HepG2 (cell line): Measurements from ENCODE around the gene STK10. TPM values are rescaled to one million over a fixed set of nuclear protein-coding genes. Genes with fewer than 3 reads are reported as not detected.

Source experiments
- ATAC-seq: fragments of 200-7000 bp; cut with Tn5 transposase; 3 replicates; pipeline ENCODE4 v1.9.1; 2020; ENCODE audit warnings: mild to moderate bottlenecking, moderate library complexity
- BruUV-seq: library from RNA; stranded (reverse); fragments of 400-500 nt; replicated peaks from 2 replicates; lab custom pipeline; 2021; lab: Mats Ljungman, UMichigan
- CTCF ChIA-PET: fragments of 300-600 bp; formaldehyde crosslinking; extraction: SDS; loops from one replicate; lab custom pipeline; 2021; ENCODE audit warnings: low total read pairs, inconsistent platforms, low intra/inter-chr PET ratio; lab: Yijun Ruan, JAX
- POLR2A ChIA-PET: fragments of 350-600 bp; sonication (Branson Sonifier 250); formaldehyde crosslinking; loops from one replicate; lab custom pipeline; 2020; ENCODE audit warnings: antibody characterized with exemption, inconsistent platforms; lab: Yijun Ruan, JAX
- DNase-seq: peaks from one replicate; pipeline ENCODE4 v3.0.0-alpha.2; 2015; ENCODE audit warnings: low spot score
- FAIRE-seq: peaks from 3 replicates; lab custom pipeline; 2011; peaks lifted over from hg19 to GRCh38; lab: Jason Lieb, UNC
- H2AFZ ChIP-seq: one replicate; pipeline ENCODE4 v1.6.1; 2011; ENCODE audit warnings: low read length, inconsistent platforms
- H3K27ac ChIP-seq: fragments of 300-600 bp; 3 replicates; pipeline ENCODE4 v1.8.0; 2011; ENCODE audit warnings: mixed run types, mild to moderate bottlenecking, mixed read lengths, low read length, inconsistent platforms; ENCODE audit not compliant: insufficient read depth; ENCODE audit errors: extremely low read length
- H3K27me3 ChIP-seq, 2 experiments: fragments of 200-600 bp in 1 of 2; 2 replicates in 1 of 2; 3 replicates in 1 of 2; pipeline versions ENCODE4 v1.6.0 to v1.8.0; 2011; ENCODE audit warnings: low read length in 2 of 2, mild to moderate bottlenecking in 2 of 2, moderate library complexity in 2 of 2, inconsistent platforms in 1 of 2; ENCODE audit not compliant: insufficient read depth in 2 of 2, control insufficient read depth in 1 of 2
- H3K36me3 ChIP-seq, 2 experiments: fragments of 200-600 bp in 1 of 2; replicated peaks in 1 of 2; 2 replicates in 1 of 2; 3 replicates in 1 of 2; pipeline versions ENCODE4 v1.5.1 to v1.8.0; 2011; ENCODE audit warnings: low read length in 2 of 2, inconsistent platforms in 1 of 2; ENCODE audit not compliant: insufficient read depth in 2 of 2, control insufficient read depth in 1 of 2
- H3K4me1 ChIP-seq: 2 replicates; pipeline ENCODE4 v1.5.1; 2012; ENCODE audit warnings: low read length, inconsistent platforms; ENCODE audit not compliant: insufficient read depth
- H3K4me2 ChIP-seq: 2 replicates; pipeline ENCODE4 v1.6.0; 2011; ENCODE audit warnings: low read depth, low read length, inconsistent platforms
- H3K4me3 ChIP-seq, 3 experiments: fragments of 200-600 bp in 1 of 3; sonication (generic), shearing (Covaris generic) in 1 of 3; replicated peaks in 1 of 3; 2 replicates each; pipeline ENCODE4 v1.5.1; 2011 to 2016; ENCODE audit warnings: low read length in 3 of 3, inconsistent platforms in 2 of 3, low read depth in 2 of 3, mild to moderate bottlenecking in 2 of 3, control low read depth in 1 of 3, mixed read lengths in 1 of 3; ENCODE audit not compliant: insufficient read depth in 1 of 3
- H3K79me2 ChIP-seq: one replicate; pipeline ENCODE4 v1.6.1; 2011; ENCODE audit warnings: low read length, inconsistent platforms; ENCODE audit not compliant: insufficient read depth
- H3K9ac ChIP-seq: 2 replicates; pipeline ENCODE4 v1.6.0; 2011; ENCODE audit warnings: mild to moderate bottlenecking, low read depth, low read length, inconsistent platforms; ENCODE audit not compliant: insufficient read depth
- H3K9me3 ChIP-seq: 2 replicates; pipeline ENCODE4 v1.5.1; 2012; ENCODE audit warnings: mild to moderate bottlenecking, low read length
- H4K20me1 ChIP-seq: 2 replicates; pipeline ENCODE4 v1.6.0; 2011; ENCODE audit warnings: inconsistent platforms, mild to moderate bottlenecking, low read length, moderate library complexity; ENCODE audit not compliant: insufficient read depth
- BORCS8-MEF2B ChIP-seq: sonication (generic); formaldehyde crosslinking; IDR thresholded peaks from 2 replicates; pipeline ENCODE4 v1.8.0; 2022; ENCODE audit warnings: mild to moderate bottlenecking, missing genetic modification reagents
- FOSL1 ChIP-seq: sonication (generic); formaldehyde crosslinking; IDR thresholded peaks from 2 replicates; pipeline ENCODE4 v1.9.0; 2021; ENCODE audit warnings: missing genetic modification reagents, borderline replicate concordance
- MEF2D ChIP-seq: sonication (generic); formaldehyde crosslinking; IDR thresholded peaks from 2 replicates; pipeline ENCODE4 v1.5.1; 2020; ENCODE audit warnings: mild to moderate bottlenecking, missing genetic modification reagents
- NFE2L1 ChIP-seq: sonication (generic); formaldehyde crosslinking; IDR thresholded peaks from 2 replicates; pipeline ENCODE4 v1.4.0; 2020; ENCODE audit warnings: missing genetic modification reagents, mild to moderate bottlenecking, borderline replicate concordance
- ZBTB20 ChIP-seq: sonication (generic); formaldehyde crosslinking; IDR thresholded peaks from 2 replicates; pipeline ENCODE4 v1.8.1; 2023; ENCODE audit warnings: missing genetic modification reagents, low read depth, mild to moderate bottlenecking, borderline replicate concordance
- ZNF326 ChIP-seq: sonication (generic); formaldehyde crosslinking; IDR thresholded peaks from 2 replicates; pipeline ENCODE4 v1.4.0; 2020; ENCODE audit warnings: missing genetic modification reagents, borderline replicate concordance
- ZNF737 ChIP-seq: sonication (generic); formaldehyde crosslinking; IDR thresholded peaks from 2 replicates; pipeline ENCODE4 v1.5.0; 2020; ENCODE audit warnings: missing genetic modification reagents, mild to moderate bottlenecking, borderline replicate concordance
- ZNF850 ChIP-seq: sonication (generic); formaldehyde crosslinking; conservative IDR thresholded peaks from 2 replicates; pipeline ENCODE4 v1.9.0; 2021; ENCODE audit warnings: mild to moderate bottlenecking, missing genetic modification reagents
- WGBS: methylation state at CpG from one replicate; pipeline ENCODE4 v1.1.6; 2017; ENCODE audit warnings: low lambda C conversion rate; 5-methylcytosine and 5-hydroxymethylcytosine counted together
- in situ Hi-C: cut with HindIII; loops from 2 replicates; pipeline ENCODE4 v1.10.0; 2017; ENCODE audit warnings: low pct_unique_long_range_greater_than_20kb; ENCODE audit not compliant: extremely low pct_ligation_motif_present
- intact Hi-C: fragments of 100-400 bp; cut with micrococcal nuclease; formaldehyde crosslinking; loops from one replicate; pipeline ENCODE4 v1.10.0; 2022; ENCODE audit not compliant: unreplicated experiment
- polyA plus RNA-seq, 8 experiments: library from polyadenylated mRNA; depleted of rRNA in 3 of 8; stranded (reverse) in 7 of 8; unstranded in 1 of 8; fragments of >200 nt; fragmentation: Illumina TruSeq in 4 of 8; extraction: Trizol in 4 of 8; gene quantifications; 2 replicates each; pipeline versions ENCODE4 v1.2.1 to v1.2.3, GENCODE V29; 2011 to 2016; ENCODE audit warnings: low read depth in 4 of 8, missing spikeins in 1 of 8, mixed read lengths in 1 of 8; ENCODE audit not compliant: insufficient read depth in 1 of 8
- total RNA-seq, 5 experiments: library from RNA; depleted of rRNA; stranded (reverse); fragments of >200 nt; fragmentation: Illumina TruSeq; extraction: Trizol; gene quantifications; 2 replicates each; pipeline ENCODE4 v1.2.3, GENCODE V29; 2016; ENCODE audit warnings: low read depth in 1 of 5
- TF ChIP-seq, protein P1 (sequence below): sonication (generic); formaldehyde crosslinking; IDR thresholded peaks from 2 replicates; pipeline ENCODE4 v1.4.0; 2020; ENCODE audit warnings: missing genetic modification reagents, borderline replicate concordance
- TF ChIP-seq, protein P2 (sequence below): sonication (generic); formaldehyde crosslinking; IDR thresholded peaks from 2 replicates; pipeline ENCODE4 v1.4.0; 2020; ENCODE audit warnings: missing genetic modification reagents, borderline replicate concordance

The STK10 gene
- total and polyA plus RNA-seq, 2 of the 13 experiments (the other 11 are each of a cell fraction or from before 2014, with no cell fraction given): 7.0 to 7.2 TPM

DNA sequence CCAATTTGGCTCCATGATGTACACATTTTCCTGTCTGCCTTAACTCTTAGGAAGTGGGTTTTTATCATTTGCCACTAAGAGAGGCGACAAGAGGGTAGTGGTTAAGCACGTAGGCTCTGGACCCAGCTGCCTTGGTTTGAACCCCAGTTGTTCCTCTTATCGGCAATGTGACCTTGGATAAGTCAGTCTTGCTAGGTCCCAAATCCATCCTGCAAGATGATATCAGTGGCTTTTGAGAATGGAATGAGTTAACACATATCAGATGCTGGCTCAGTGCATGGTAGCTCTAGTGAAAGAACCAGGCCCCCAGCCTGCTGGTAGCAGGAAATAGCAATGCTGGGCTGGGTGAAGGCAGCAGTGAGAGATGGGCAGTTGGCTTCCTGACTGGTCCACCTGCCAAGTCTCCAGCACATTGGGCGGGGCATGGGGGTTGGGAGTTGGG is 72.5 kb downstream of the STK10 start:
- no peaks in the 10 kb centered on the region for H3K79me2 ChIP-seq
- CTCF ChIA-PET: no interaction called here
- H3K9me3 ChIP-seq: no peaks in the 10 kb centered on the region
- no peak overlapping the region for H3K27ac ChIP-seq
- FAIRE-seq (no peak), ATAC-seq (no peak), DNase-seq (no peak)
- no peak overlapping the region for H3K9ac ChIP-seq
- POLR2A ChIA-PET: no interaction called here
- H3K27me3 ChIP-seq: no peaks in the 10 kb centered on the region; a peak in 1 of 5 replicates
- in situ Hi-C loops: no loop called here
- intact Hi-C loops: no loop called here
- H3K4me3 ChIP-seq: no peak overlapping the region
- H3K4me1 ChIP-seq: no peaks in the 10 kb centered on the region
- H3K36me3 ChIP-seq: peaks cover 4 to 10% of the 10 kb centered on the region in 2 experiments; a peak in 4 of 5 replicates
- no peak overlapping the region for H3K4me2 ChIP-seq
- H4K20me1 ChIP-seq: no peaks in the 10 kb centered on the region
- 98% methylated on average over 4 of the region's 4 CpGs for WGBS
- BruUV-seq: no TSS peak
- no peak overlapping the region for H2AFZ ChIP-seq
- TF ChIP-seq ZNF850 (CRISPR knock-in tag): no peak
- TF ChIP-seq MEF2D (CRISPR knock-in tag): no peak
- TF ChIP-seq, protein P1, sequence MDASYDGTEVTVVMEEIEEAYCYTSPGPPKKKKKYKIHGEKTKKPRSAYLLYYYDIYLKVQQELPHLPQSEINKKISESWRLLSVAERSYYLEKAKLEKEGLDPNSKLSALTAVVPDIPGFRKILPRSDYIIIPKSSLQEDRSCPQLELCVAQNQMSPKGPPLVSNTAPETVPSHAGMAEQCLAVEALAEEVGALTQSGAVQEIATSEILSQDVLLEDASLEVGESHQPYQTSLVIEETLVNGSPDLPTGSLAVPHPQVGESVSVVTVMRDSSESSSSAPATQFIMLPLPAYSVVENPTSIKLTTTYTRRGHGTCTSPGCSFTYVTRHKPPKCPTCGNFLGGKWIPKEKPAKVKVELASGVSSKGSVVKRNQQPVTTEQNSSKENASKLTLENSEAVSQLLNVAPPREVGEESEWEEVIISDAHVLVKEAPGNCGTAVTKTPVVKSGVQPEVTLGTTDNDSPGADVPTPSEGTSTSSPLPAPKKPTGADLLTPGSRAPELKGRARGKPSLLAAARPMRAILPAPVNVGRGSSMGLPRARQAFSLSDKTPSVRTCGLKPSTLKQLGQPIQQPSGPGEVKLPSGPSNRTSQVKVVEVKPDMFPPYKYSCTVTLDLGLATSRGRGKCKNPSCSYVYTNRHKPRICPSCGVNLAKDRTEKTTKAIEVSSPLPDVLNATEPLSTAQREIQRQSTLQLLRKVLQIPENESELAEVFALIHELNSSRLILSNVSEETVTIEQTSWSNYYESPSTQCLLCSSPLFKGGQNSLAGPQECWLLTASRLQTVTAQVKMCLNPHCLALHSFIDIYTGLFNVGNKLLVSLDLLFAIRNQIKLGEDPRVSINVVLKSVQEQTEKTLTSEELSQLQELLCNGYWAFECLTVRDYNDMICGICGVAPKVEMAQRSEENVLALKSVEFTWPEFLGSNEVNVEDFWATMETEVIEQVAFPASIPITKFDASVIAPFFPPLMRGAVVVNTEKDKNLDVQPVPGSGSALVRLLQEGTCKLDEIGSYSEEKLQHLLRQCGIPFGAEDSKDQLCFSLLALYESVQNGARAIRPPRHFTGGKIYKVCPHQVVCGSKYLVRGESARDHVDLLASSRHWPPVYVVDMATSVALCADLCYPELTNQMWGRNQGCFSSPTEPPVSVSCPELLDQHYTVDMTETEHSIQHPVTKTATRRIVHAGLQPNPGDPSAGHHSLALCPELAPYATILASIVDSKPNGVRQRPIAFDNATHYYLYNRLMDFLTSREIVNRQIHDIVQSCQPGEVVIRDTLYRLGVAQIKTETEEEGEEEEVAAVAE: no peak
- TF ChIP-seq, protein P2, sequence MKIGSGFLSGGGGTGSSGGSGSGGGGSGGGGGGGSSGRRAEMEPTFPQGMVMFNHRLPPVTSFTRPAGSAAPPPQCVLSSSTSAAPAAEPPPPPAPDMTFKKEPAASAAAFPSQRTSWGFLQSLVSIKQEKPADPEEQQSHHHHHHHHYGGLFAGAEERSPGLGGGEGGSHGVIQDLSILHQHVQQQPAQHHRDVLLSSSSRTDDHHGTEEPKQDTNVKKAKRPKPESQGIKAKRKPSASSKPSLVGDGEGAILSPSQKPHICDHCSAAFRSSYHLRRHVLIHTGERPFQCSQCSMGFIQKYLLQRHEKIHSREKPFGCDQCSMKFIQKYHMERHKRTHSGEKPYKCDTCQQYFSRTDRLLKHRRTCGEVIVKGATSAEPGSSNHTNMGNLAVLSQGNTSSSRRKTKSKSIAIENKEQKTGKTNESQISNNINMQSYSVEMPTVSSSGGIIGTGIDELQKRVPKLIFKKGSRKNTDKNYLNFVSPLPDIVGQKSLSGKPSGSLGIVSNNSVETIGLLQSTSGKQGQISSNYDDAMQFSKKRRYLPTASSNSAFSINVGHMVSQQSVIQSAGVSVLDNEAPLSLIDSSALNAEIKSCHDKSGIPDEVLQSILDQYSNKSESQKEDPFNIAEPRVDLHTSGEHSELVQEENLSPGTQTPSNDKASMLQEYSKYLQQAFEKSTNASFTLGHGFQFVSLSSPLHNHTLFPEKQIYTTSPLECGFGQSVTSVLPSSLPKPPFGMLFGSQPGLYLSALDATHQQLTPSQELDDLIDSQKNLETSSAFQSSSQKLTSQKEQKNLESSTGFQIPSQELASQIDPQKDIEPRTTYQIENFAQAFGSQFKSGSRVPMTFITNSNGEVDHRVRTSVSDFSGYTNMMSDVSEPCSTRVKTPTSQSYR (CRISPR knock-in tag): no peak
- no peak for TF ChIP-seq NFE2L1 (CRISPR knock-in tag)
- no peak for TF ChIP-seq FOSL1 (CRISPR knock-in tag)
- TF ChIP-seq ZNF737: no peak
- TF ChIP-seq ZBTB20: no peak
- TF ChIP-seq BORCS8-MEF2B: no peak
- TF ChIP-seq ZNF326 (CRISPR knock-in tag): no peak
- TF ChIP-seq, all 625 proteins: peak for 0
